Measurements from ENCODE around the gene IMMP2L. TPM values are rescaled to one million over a fixed set of nuclear protein-coding genes. Genes with fewer than 3 reads are reported as not detected.

IMMP2L gene
- polyA plus RNA-seq, 1 of the 3 experiments (the other 2 are of a cell fraction) = 10.7 TPM

DNA sequence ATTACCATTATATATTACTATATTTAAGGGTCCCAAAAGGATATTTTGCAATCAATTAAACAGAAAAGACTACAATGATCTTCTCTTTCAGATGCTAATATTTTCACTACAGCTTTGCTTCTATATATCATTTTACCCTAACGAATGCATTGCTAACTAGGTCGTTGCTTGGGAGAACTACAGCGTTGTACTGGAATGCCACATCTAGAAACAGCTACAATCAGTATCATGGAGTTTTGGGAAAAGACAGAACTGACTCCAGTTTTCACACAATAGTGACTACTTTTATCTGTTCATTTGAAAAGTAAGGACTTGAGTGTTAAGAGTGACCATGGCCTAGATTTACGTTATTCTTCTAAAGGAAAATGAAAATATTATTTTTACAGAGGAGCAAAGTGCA lies 432.9 kb downstream of the IMMP2L start:
- 93% methylated on average over 4 of the region's 4 CpGs for WGBS (ENCODE audit: low lambda C conversion rate)

More for the DNA sequence above, 432.9 kb downstream of the IMMP2L start:
- Histone ChIP-seq H3K36me3 (replicated peaks in 1 of 2; ENCODE audit: control insufficient read depth in 1 of 2, insufficient read depth in 2 of 2, low read length in 1 of 2) (peaks cover under 1 to 3% of the 10 kb centered on the region in 2 experiments), H3K27ac (ENCODE audit: low read depth in 2 of 2, low read length in 1 of 2) (no peak overlapping the region), H2AFZ (ENCODE audit: low read depth) (no peak overlapping the region), H3K27me3 (ENCODE audit: insufficient read depth) (no peaks in the 10 kb centered on the region), H3K9ac (no peak overlapping the region), H3K79me2 (ENCODE audit: insufficient read depth) (no peaks in the 10 kb centered on the region), H4K20me1 (ENCODE audit: insufficient read depth) (no peaks in the 10 kb centered on the region), H3K4me1 (ENCODE audit: control insufficient read depth in 1 of 2, insufficient read depth in 2 of 2, low read depth in 1 of 2, low read length in 1 of 2) (peaks cover 0 to 2% of the 10 kb centered on the region in 2 experiments; a peak in 2 of 4 replicates), H3K9me2 (no peaks in the 10 kb centered on the region), H3F3A (replicated peaks; ENCODE audit: insufficient read depth) (no peaks in the 10 kb centered on the region), H3K4me2 (no peak overlapping the region), H3K9me3 (no peaks in the 10 kb centered on the region), H3K4me3 (ENCODE audit: low read depth in 2 of 2, low read length in 1 of 2) (no peak overlapping the region)
- ChIA-PET POLR2A (no interaction called here), CTCF (interaction anchor here (1.2 kb wide), 1 partner anchor 89 kb away, joined by 3 read pairs; no protein-coding TSS in a partner anchor)
- no peak for DNase-seq
- TF ChIP-seq GATA2 (CRISPR knock-in tag; IDR thresholded peaks at IDR 0.05) (no peak), MXI1 (IDR thresholded peaks at IDR 0.05; ENCODE audit: low read depth, low read length) (no peak), IRF3 (IDR thresholded peaks at IDR 0.05; ENCODE audit: low read depth, low read length) (no peak), EP300 (IDR thresholded peaks at IDR 0.05; ENCODE audit: borderline replicate concordance in 1 of 2, low read depth in 1 of 2, low read length in 1 of 2) (no peak), FOSL2 (IDR thresholded peaks at IDR 0.05; ENCODE audit: borderline replicate concordance, low read depth) (no peak), TAF1 (IDR thresholded peaks at IDR 0.05; ENCODE audit: borderline replicate concordance, low read depth, low read length) (no peak), JUND (IDR thresholded peaks at IDR 0.05) (no peak), RFX5 (IDR thresholded peaks at IDR 0.05; ENCODE audit: low read length) (no peak), TCF12 (IDR thresholded peaks at IDR 0.05) (no peak), POLR2AphosphoS5 (IDR thresholded peaks at IDR 0.05; ENCODE audit: low read depth, low read length) (no peak), GABPA (IDR thresholded peaks at IDR 0.05; ENCODE audit: low read depth) (no peak), ZBTB33 (IDR thresholded peaks at IDR 0.05; ENCODE audit: borderline replicate concordance, low read depth) (no peak), CHD2 (IDR thresholded peaks at IDR 0.05; ENCODE audit: low read length, partially characterized antibody) (no peak), CTCF (IDR thresholded peaks at IDR 0.05) (no peak)
- TF ChIP-seq, protein P1, sequence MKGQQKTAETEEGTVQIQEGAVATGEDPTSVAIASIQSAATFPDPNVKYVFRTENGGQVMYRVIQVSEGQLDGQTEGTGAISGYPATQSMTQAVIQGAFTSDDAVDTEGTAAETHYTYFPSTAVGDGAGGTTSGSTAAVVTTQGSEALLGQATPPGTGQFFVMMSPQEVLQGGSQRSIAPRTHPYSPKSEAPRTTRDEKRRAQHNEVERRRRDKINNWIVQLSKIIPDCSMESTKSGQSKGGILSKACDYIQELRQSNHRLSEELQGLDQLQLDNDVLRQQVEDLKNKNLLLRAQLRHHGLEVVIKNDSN (IDR thresholded peaks at IDR 0.05; ENCODE audit: borderline replicate concordance, low read depth) = no peak
- TF ChIP-seq, protein P2, sequence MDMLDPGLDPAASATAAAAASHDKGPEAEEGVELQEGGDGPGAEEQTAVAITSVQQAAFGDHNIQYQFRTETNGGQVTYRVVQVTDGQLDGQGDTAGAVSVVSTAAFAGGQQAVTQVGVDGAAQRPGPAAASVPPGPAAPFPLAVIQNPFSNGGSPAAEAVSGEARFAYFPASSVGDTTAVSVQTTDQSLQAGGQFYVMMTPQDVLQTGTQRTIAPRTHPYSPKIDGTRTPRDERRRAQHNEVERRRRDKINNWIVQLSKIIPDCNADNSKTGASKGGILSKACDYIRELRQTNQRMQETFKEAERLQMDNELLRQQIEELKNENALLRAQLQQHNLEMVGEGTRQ (IDR thresholded peaks at IDR 0.05; ENCODE audit: borderline replicate concordance, low read depth, low read length) = no peak

Data from SK-N-SH (cell line).